GM12892 (cell line): ENCODE data around the gene CIT.
"Not testable (repeated sequence)": the region's sequence is repeated elsewhere in the genome, so short reads cannot be mapped to it uniquely, and the experiment has no call there.

Source experiments
- POLR2A ChIP-seq: IDR thresholded peaks from 2 replicates; pipeline ENCODE4 v1.6.1; 2011; ENCODE audit warnings: low read depth, low read length, control low read depth
- POLR2AphosphoS5 ChIP-seq: IDR thresholded peaks from 2 replicates; pipeline ENCODE4 v1.6.1; 2011; ENCODE audit warnings: low read depth, low read length, control low read depth
- TAF1 ChIP-seq: IDR thresholded peaks from 2 replicates; pipeline ENCODE4 v1.6.1; 2011; ENCODE audit warnings: low read depth, mild to moderate bottlenecking, control low read depth, low read length, borderline replicate concordance

GRCh38 chr12:119892611-119893010 is 15.5 kb upstream of the CIT start:
- TF ChIP-seq POLR2AphosphoS5, POLR2A, TAF1: not testable (repeated sequence)
